A549 treated with GW870086 at 1 μM for 4 hours (cell line): Measurements from ENCODE around the gene TMED10. TPM values are rescaled to one million over a fixed set of nuclear protein-coding genes. Genes with fewer than 3 reads are reported as not detected.

Experiments used
- total RNA-seq: library from RNA; stranded (reverse); fragments of 200-300 nt; extraction: Qiagen RNA extraction; gene quantifications from 5 replicates; pipeline ENCODE4 v1.2.3, GENCODE V29; 2022; ENCODE audit warnings: low read depth

TMED10 gene
- 247 to 315 TPM (median 274 TPM) in 5 replicates for total RNA-seq

GRCh38 chr14:75176142-75176820 lies at the start of gene TMED10:
Gene TMED10, minus strand, starts transcription at chr14:75176612. Its CDS starts 33 bp downstream, at chr14:75176579.

GRCh38 chr14:75126679-75127473 lies 49.5 kb downstream of the TMED10 start, which contains the start of gene NEK9:
Gene NEK9, minus strand, starts transcription at chr14:75127048. Its CDS starts 127 bp downstream, at chr14:75126921.

Other genes with a start within 250 kb of the TMED10 start
- gene PGF, start 221.0 kb downstream of the TMED10 start, total RNA-seq, result 3.4 to 5.1 TPM (median 4.2 TPM) in 5 replicates
- 74.0 to 78.7 TPM (median 77.3 TPM) in 5 replicates for gene EIF2B2, start 173.7 kb downstream of the TMED10 start, total RNA-seq
- 16.6 to 21.9 TPM (median 19.2 TPM) in 5 replicates for gene MLH3, start 125.1 kb downstream of the TMED10 start, total RNA-seq
- gene ACYP1, start 112.6 kb downstream of the TMED10 start, total RNA-seq, result 21.4 to 30.5 TPM (median 25.7 TPM) in 5 replicates
- gene ZC2HC1C, start 107.0 kb downstream of the TMED10 start, total RNA-seq, result 4.3 to 6.0 TPM (median 5.5 TPM) in 5 replicates
- gene NEK9, start 49.6 kb downstream of the TMED10 start, total RNA-seq, result 27.7 to 34.1 TPM (median 32.4 TPM) in 5 replicates
- 7.7 to 11.6 TPM (median 9.4 TPM) in 5 replicates for gene FOS, start 102.2 kb upstream of the TMED10 start, total RNA-seq